ENCODE measurements around the gene TMEM30A. TPM values are rescaled to one million over a fixed set of nuclear protein-coding genes. Genes with fewer than 3 reads are reported as not detected.

The TMEM30A gene
- polyA plus RNA-seq, 1 experiment: 11.4 TPM

GRCh38 chr6:75243333-75244062 is 41.1 kb downstream of the TMEM30A start, which contains the start of gene COX7A2:
COX7A2 (minus strand) TSS chr6:75243801; CDS start chr6:75243734, 67 bp downstream.
- Histone ChIP-seq H3K36me3 (ENCODE audit: control insufficient read depth, insufficient read depth, low read length) (peaks cover 4% of the 10 kb centered on the region), H3K27me3 (ENCODE audit: control insufficient read depth, insufficient read depth, low read length) (no peaks in the 10 kb centered on the region), H3K4me3 (ENCODE audit: low read depth, low read length) (peak within 1 kb of the TSS; percentile 68)
- POLR2A ChIA-PET: interaction anchor here (0.6 to 0.7 kb wide), 2 partner anchors 25 to 1370 kb away, joined by 3 to 4 read pairs; no protein-coding TSS in a partner anchor
- CTCF ChIA-PET: interaction anchor here (0.9 to 1.3 kb wide), 8 partner anchors 10 to 368 kb away, joined by 3 to 4 read pairs (median 3); no protein-coding TSS in a partner anchor
- TF ChIP-seq CTCF (IDR thresholded peaks at IDR 0.05; ENCODE audit: insufficient read depth, low read depth, low read length): no peak
- DNase-seq (ENCODE audit: low read depth): peak; percentile 96

GRCh38 chr6:75236630-75237029 is 48.0 kb downstream of the TMEM30A start:
- H3K36me3 ChIP-seq (ENCODE audit: control insufficient read depth, insufficient read depth, low read length): peaks cover 6% of the 10 kb centered on the region
- no peak for TF ChIP-seq CTCF (IDR thresholded peaks at IDR 0.05; ENCODE audit: insufficient read depth, low read depth, low read length)

GRCh38 chr6:75235271-75235670 is 49.3 kb downstream of the TMEM30A start:
- POLR2A ChIA-PET: no interaction called here
- CTCF ChIA-PET: no interaction called here
- TF ChIP-seq CTCF (IDR thresholded peaks at IDR 0.05; ENCODE audit: insufficient read depth, low read depth, low read length): no peak
- peaks cover 6% of the 10 kb centered on the region for H3K36me3 ChIP-seq (ENCODE audit: control insufficient read depth, insufficient read depth, low read length)
- no peak for DNase-seq (ENCODE audit: low read depth)
- no peaks in the 10 kb centered on the region for H3K27me3 ChIP-seq (ENCODE audit: control insufficient read depth, insufficient read depth, low read length)
- H3K4me3 ChIP-seq (ENCODE audit: low read depth, low read length): no peak overlapping the region

More at GRCh38 chr6:75236630-75237029, 48.0 kb downstream of the TMEM30A start:
- ChIA-PET CTCF (interaction anchor here (1.4 kb wide), 1 partner anchor 24 kb away, joined by 3 read pairs; no protein-coding TSS in a partner anchor), POLR2A (interaction anchor here (0.6 kb wide), 1 partner anchor 560 kb away, joined by 7 read pairs; no protein-coding TSS in a partner anchor)
- H3K4me3 ChIP-seq (ENCODE audit: low read depth, low read length): no peak overlapping the region
- no peak for DNase-seq (ENCODE audit: low read depth)
- H3K27me3 ChIP-seq (ENCODE audit: control insufficient read depth, insufficient read depth, low read length): no peaks in the 10 kb centered on the region

- DNase-seq (ENCODE audit: low read depth): no peak
- ChIA-PET CTCF (interaction anchor here (1.2 to 1.6 kb wide), 3 partner anchors 22 to 26 kb away, joined by 3 to 5 read pairs (median 4); no protein-coding TSS in a partner anchor), POLR2A (no interaction called here)
- Histone ChIP-seq H3K36me3 (ENCODE audit: control insufficient read depth, insufficient read depth, low read length) (peaks cover 6% of the 10 kb centered on the region), H3K4me3 (ENCODE audit: low read depth, low read length) (no peak overlapping the region), H3K27me3 (ENCODE audit: control insufficient read depth, insufficient read depth, low read length) (no peaks in the 10 kb centered on the region)
- no peak for TF ChIP-seq CTCF (IDR thresholded peaks at IDR 0.05; ENCODE audit: insufficient read depth, low read depth, low read length)
Observed at GRCh38 chr6:75234126-75234865, 50.3 kb downstream of the TMEM30A start.
